ENCODE results near the gene LIF.

LIF gene

DNA sequence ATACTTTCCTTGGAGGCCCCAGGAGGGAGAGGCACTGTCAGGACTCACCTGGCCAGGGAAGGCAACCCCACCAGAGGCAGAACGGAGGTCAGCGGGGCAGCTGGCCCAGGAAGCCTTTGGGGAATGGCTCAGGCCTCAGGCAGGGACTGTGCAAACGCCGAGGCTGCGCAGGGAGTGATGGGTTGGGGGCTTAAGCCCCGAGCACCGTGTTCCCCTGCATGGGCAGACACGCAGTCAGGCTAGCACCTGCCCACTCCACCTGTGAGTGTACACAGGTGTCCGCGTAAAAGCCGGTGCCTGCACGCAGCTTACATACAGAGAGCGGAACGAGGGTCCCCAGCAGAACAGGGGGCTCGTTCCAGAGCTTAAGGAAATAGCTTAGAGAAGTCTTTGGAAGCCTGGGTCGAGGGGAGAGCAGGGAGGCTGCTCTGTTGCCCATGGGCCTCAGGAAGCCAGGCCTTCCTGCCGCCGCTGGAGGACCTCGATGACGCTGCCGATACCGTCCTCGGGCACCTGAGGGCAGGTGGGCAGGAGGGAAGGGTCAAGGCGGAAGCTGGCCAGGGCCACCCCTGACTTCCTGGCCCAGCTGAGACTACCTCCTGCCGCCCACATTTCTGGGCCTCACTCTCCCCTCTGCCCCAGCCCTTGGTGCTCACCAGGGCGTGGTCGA is 38.8 kb upstream of the LIF start:
- Histone ChIP-seq H3K4me3 (ENCODE audit: low read depth, low read length) (no peak overlapping the region), H3K9me3 (ENCODE audit: control insufficient read depth, insufficient read depth, low read depth, low read length) (no peaks in the 10 kb centered on the region), H3K27ac (ENCODE audit: extremely low read depth, low read depth, low read length) (no peak overlapping the region), H3K4me1 (ENCODE audit: control insufficient read depth, insufficient read depth, low read length) (no peaks in the 10 kb centered on the region; the same call in 1 of the 2 replicates), H3K36me3 (ENCODE audit: control insufficient read depth in 2 of 2, insufficient read depth in 1 of 2, low read length in 2 of 2) (peaks cover 0 to 17% of the 10 kb centered on the region in 2 experiments; a peak in 1 of 3 replicates)
- ChIA-PET CTCF (interaction anchor here (0.6 to 4.0 kb wide), 11 partner anchors 7 to 449 kb away, joined by 3 to 54 read pairs (median 6); no protein-coding TSS in a partner anchor), POLR2A (no interaction called here)
- no peak for TF ChIP-seq ZNF366 (tag by site-specific recombination; conservative IDR thresholded peaks at IDR 0.05)
- TF ChIP-seq ZNF2 (tag by site-specific recombination; IDR thresholded peaks at IDR 0.05), result no peak
- no peak for TF ChIP-seq ZNF311 (tag by site-specific recombination; IDR thresholded peaks at IDR 0.05; ENCODE audit: borderline replicate concordance)
- TF ChIP-seq KLF10 (tag by site-specific recombination; IDR thresholded peaks at IDR 0.05), result no peak
- TF ChIP-seq, protein P1, sequence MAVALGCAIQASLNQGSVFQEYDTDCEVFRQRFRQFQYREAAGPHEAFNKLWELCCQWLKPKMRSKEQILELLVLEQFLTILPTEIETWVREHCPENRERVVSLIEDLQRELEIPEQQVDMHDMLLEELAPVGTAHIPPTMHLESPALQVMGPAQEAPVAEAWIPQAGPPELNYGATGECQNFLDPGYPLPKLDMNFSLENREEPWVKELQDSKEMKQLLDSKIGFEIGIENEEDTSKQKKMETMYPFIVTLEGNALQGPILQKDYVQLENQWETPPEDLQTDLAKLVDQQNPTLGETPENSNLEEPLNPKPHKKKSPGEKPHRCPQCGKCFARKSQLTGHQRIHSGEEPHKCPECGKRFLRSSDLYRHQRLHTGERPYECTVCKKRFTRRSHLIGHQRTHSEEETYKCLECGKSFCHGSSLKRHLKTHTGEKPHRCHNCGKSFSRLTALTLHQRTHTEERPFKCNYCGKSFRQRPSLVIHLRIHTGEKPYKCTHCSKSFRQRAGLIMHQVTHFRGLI (tag by site-specific recombination; IDR thresholded peaks at IDR 0.05), result no peak
- TF ChIP-seq ZNF792 (tag by site-specific recombination; IDR thresholded peaks at IDR 0.05), result no peak
- no peak for TF ChIP-seq ZNF23 (tag by site-specific recombination; IDR thresholded peaks at IDR 0.05; ENCODE audit: borderline replicate concordance)
- no peak for TF ChIP-seq REPIN1 (tag by site-specific recombination; IDR thresholded peaks at IDR 0.05; ENCODE audit: low read depth)
- no peak for TF ChIP-seq ZNF350 (tag by site-specific recombination; IDR thresholded peaks at IDR 0.05)
- TF ChIP-seq SP7 (tag by site-specific recombination; IDR thresholded peaks at IDR 0.05), result no peak
- no peak for TF ChIP-seq HOXC10 (CRISPR knock-in tag; IDR thresholded peaks at IDR 0.05)

GRCh38 chr22:30284666-30285065 is 38.1 kb upstream of the LIF start:
- POLR2A ChIA-PET, result no interaction called here
- no peak for TF ChIP-seq ZNF629 (tag by site-specific recombination; IDR thresholded peaks at IDR 0.05)
- TF ChIP-seq KLF9 (tag by site-specific recombination; IDR thresholded peaks at IDR 0.05; ENCODE audit: low read depth), result no peak
- TF ChIP-seq, protein P2, sequence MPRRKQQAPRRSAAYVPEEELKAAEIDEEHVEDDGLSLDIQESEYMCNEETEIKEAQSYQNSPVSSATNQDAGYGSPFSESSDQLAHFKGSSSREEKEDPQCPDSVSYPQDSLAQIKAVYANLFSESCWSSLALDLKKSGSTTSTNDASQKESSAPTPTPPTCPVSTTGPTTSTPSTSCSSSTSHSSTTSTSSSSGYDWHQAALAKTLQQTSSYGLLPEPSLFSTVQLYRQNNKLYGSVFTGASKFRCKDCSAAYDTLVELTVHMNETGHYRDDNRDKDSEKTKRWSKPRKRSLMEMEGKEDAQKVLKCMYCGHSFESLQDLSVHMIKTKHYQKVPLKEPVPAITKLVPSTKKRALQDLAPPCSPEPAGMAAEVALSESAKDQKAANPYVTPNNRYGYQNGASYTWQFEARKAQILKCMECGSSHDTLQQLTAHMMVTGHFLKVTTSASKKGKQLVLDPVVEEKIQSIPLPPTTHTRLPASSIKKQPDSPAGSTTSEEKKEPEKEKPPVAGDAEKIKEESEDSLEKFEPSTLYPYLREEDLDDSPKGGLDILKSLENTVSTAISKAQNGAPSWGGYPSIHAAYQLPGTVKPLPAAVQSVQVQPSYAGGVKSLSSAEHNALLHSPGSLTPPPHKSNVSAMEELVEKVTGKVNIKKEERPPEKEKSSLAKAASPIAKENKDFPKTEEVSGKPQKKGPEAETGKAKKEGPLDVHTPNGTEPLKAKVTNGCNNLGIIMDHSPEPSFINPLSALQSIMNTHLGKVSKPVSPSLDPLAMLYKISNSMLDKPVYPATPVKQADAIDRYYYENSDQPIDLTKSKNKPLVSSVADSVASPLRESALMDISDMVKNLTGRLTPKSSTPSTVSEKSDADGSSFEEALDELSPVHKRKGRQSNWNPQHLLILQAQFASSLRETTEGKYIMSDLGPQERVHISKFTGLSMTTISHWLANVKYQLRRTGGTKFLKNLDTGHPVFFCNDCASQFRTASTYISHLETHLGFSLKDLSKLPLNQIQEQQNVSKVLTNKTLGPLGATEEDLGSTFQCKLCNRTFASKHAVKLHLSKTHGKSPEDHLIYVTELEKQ (tag by site-specific recombination; IDR thresholded peaks at IDR 0.05; ENCODE audit: borderline replicate concordance), result no peak
- TF ChIP-seq ZNF280C (tag by site-specific recombination; IDR thresholded peaks at IDR 0.05), result no peak
- no peak for TF ChIP-seq ZNF157 (tag by site-specific recombination; IDR thresholded peaks at IDR 0.05)
- no peak for TF ChIP-seq ZNF548 (tag by site-specific recombination; IDR thresholded peaks at IDR 0.05)
- TF ChIP-seq ZNF792 (tag by site-specific recombination; IDR thresholded peaks at IDR 0.05), result no peak
- TF ChIP-seq ZNF174 (tag by site-specific recombination; IDR thresholded peaks at IDR 0.05), result no peak
- no peak for TF ChIP-seq ZNF37A (tag by site-specific recombination; IDR thresholded peaks at IDR 0.05)
- TF ChIP-seq, protein P3, sequence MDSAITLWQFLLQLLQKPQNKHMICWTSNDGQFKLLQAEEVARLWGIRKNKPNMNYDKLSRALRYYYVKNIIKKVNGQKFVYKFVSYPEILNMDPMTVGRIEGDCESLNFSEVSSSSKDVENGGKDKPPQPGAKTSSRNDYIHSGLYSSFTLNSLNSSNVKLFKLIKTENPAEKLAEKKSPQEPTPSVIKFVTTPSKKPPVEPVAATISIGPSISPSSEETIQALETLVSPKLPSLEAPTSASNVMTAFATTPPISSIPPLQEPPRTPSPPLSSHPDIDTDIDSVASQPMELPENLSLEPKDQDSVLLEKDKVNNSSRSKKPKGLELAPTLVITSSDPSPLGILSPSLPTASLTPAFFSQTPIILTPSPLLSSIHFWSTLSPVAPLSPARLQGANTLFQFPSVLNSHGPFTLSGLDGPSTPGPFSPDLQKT (IDR thresholded peaks at IDR 0.05; ENCODE audit: borderline replicate concordance, low read depth, low read length), result no peak
- TF ChIP-seq ZNF114 (tag by site-specific recombination; IDR thresholded peaks at IDR 0.05), result no peak
- TF ChIP-seq ZSCAN23 (tag by site-specific recombination; IDR thresholded peaks at IDR 0.05), result no peak
- TF ChIP-seq, protein P4, sequence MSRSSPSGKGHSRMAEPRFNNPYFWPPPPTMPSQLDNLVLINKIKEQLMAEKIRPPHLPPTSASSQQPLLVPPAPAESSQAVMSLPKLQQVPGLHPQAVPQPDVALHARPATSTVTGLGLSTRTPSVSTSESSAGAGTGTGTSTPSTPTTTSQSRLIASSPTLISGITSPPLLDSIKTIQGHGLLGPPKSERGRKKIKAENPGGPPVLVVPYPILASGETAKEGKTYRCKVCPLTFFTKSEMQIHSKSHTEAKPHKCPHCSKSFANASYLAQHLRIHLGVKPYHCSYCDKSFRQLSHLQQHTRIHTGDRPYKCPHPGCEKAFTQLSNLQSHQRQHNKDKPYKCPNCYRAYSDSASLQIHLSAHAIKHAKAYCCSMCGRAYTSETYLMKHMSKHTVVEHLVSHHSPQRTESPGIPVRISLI (tag by site-specific recombination; IDR thresholded peaks at IDR 0.05), result no peak
- TF ChIP-seq ZNF169 (tag by site-specific recombination; IDR thresholded peaks at IDR 0.05), result no peak
- no peak for TF ChIP-seq ZNF311 (tag by site-specific recombination; IDR thresholded peaks at IDR 0.05; ENCODE audit: borderline replicate concordance)

More at GRCh38 chr22:30284666-30285065, 38.1 kb upstream of the LIF start:
- Histone ChIP-seq H3K4me3 (ENCODE audit: low read depth, low read length) (no peak overlapping the region), H3K4me1 (ENCODE audit: control insufficient read depth, insufficient read depth, low read length) (no peaks in the 10 kb centered on the region; the same call in 1 of the 2 replicates), H3K9me3 (ENCODE audit: control insufficient read depth, insufficient read depth, low read depth, low read length) (no peaks in the 10 kb centered on the region), H3K36me3 (ENCODE audit: control insufficient read depth in 2 of 2, insufficient read depth in 1 of 2, low read length in 2 of 2) (peaks cover 0 to 17% of the 10 kb centered on the region in 2 experiments; a peak in 1 of 3 replicates), H3K27ac (ENCODE audit: extremely low read depth, low read depth, low read length) (no peak overlapping the region)
- CTCF ChIA-PET, result interaction anchor here (0.6 to 4.0 kb wide), 7 partner anchors 10 to 177 kb away, joined by 3 to 54 read pairs (median 5); no protein-coding TSS in a partner anchor

All from HEK293 (cell line).